Measurements from ENCODE around the gene CAMK2B.

Gene CAMK2B

DNA sequence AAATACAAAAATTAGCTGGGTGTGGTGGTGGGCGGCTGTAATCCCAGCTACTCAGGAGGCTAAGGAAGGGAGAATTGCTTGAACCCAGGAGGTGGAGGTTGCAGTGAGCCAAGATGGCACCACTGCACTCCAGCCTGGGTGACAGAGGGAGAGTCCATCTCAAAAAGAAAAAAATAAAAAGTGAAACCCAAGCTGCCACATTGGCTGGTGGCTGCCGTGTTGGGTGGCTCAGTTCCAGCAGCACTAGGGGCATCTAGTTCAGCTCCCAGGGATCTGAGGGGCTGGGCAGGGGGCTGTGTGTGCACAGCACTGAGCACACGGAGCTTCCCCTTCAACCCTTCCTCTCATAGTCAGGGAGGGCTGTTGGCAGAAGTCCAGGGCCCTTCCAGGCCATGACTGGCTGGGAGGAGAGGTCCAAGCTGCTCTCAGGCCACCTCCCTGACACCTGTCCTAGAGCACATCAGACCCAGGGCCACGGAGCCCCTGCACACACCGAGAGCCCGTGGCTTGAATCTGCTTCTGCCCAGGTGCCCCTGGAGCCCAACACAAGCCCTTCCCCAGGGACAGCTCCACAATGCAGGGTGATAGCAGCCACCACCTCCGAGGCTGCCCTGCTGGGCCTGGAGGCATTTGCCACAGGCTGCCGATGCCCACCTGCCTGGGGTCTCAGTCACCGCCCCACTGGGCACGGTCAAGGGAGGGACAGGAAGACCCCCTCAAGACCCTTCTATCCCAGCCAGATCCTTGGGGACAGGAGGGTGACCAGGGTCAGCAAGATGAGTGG is 77.3 kb downstream of the CAMK2B start:
- no peak for DNase-seq

DNA sequence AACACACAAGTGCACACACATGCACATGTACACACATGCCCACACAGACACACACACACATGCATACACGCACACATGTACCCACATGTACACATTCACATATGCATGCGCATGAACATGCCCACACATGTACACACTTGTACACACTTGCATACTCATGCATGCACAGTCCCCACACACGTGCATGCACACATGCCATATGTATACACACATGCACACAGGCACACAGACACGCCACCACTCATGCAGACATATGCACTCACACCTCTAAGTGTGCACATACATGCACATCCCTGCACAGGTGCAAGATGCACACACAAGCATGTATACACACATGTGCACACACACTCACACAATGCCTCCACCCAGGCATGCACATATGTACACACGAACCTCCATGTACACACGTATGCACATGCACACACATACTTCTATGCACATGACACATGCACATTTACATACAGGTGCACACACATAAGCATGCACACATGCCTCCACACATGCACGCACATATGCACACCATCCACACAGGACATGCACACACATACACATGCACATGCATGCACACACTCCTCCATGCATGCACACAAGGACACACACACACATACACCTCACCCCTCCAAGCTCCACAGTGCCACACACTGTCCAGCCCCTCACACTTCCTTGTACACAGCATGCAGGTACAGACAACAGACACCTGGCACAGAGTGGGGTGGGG is 78.8 kb downstream of the CAMK2B start:
- no peak for DNase-seq

DNA sequence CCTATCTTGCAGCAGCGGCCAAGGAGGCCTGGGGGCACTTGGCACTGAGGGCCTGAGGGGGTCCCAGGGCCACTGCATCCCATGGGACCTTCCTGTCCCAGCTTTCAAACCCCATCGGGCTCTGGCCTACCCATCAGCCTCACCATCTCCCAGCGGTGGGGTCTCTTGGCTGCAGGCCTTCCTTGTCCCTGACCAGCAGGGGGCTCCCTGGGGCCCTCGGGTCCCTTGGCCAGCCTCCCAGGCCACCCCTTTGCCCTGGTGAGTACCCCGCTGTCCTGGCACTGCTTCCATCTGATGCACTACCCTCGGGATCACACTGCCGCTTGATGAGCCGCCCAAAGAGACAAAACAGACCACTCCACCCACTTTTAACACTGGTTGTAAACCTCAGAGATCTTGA is 81.1 kb downstream of the CAMK2B start:
- no peak for DNase-seq

DNA sequence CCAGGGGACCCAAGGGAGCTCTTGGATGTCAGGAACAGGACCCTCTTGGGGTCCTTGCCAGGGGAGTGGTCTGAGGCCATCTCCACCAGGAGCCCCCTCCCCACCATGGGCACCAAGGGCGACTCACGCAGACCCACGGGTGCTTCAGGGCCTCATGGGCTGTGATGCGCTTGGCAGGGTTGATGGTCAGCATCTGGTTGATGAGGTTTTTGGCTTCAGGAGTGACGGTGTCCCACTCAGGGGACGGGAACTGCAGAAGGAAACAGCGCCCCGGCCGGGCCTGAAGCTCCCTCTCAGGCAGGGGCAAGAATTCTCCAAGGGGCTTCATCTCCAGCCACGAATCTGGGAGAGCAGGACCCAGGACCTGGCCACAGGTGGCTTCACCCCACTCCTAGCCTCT is 83.3 kb downstream of the CAMK2B start:
- DNase-seq: no peak

DNA sequence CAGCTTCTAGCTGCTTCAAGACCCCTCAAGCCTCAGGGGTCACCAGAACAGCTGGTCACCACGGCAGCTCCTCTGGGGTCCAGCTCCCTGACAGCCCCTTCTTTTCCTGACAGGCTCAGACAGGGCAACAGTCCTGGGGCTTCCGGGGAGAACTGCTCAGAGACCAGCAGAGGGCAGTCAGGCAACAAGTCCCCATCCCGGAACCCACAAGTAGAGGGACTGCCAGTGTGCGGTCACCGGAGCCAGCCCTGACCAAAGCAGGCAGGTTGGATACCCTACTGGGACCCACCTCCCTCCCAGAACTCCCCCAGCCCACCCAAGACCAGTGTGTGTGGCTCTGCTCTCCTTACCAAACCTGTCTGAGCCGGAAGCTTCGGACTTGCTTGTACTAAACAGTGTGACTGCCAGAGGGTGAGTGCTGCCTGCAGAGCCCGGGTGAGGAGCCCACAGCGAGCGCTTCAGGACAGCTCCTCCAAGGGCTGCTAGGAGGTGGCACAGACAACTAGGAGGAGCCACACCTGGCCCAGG is 84.3 kb downstream of the CAMK2B start:
- peak; percentile 32 for DNase-seq

DNA sequence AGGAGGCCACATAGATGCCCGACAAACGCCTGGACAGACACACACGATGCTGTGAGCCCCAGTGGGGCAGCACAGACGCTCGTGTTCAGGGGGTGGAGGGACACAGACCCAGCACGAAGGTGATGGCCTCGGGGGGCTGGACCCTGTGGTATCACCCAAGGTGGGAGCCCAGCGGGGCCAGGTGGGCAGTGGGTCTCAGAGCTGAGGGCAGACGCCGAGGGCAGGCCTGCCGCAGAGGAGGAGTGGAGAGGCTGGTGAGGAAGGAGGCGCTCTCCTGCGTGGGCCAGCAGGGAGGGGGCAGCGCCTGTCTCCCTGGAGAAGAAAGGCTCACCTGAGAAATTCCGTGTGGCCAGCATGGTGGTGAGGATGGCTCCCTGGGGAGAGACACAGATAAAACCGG is 85.0 kb downstream of the CAMK2B start:
- DNase-seq: no peak

DNA sequence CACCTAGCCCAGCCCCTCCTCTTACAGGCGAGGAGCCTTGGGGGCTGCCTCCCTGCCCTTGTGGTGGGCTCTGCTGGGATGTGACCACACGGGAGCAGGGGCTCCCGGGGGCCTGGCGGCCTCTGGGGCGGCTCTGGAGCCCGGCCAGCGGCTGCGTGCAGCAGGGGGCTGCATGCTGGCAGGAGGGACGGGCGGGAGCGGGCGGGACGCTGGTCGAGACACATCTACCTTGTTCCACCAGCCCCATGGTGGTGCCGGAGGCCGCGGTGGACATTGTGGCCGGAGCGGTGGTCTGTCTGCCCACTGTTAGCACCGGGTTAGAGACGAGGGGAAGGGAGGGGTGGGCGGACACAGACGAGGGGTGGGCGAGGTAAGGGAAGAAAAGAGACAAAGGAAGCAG is 86.0 kb downstream of the CAMK2B start:
- DNase-seq: no peak

DNA sequence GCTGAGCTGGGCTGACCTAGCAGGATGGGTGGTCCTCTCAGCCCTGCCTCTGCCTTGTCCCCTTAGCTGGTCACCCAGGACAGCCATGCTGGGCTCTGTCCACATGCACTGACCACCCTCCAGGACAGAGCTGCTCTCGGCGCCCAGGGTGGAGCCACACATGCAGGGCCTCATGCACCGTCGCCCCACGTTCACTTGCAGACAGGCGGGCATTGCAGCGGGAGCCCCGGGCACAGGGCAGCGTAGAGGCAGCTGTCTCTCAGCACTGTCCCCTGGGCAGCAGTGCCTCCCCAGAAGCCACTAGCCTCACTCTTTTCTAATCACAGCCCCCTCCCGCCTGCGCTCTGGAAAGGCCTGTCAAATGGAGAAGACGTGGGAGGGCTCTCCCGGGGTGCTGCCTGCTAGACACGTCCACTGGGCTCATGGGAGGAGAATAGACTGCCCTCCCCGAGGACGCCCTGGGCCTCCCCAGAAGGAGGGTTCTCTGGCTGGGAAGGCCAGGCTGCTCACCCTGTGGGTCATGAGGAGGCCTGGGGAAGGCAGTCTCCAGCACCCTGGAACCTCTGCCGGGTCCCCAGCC is 87.2 kb downstream of the CAMK2B start:
- DNase-seq: no peak

DNA sequence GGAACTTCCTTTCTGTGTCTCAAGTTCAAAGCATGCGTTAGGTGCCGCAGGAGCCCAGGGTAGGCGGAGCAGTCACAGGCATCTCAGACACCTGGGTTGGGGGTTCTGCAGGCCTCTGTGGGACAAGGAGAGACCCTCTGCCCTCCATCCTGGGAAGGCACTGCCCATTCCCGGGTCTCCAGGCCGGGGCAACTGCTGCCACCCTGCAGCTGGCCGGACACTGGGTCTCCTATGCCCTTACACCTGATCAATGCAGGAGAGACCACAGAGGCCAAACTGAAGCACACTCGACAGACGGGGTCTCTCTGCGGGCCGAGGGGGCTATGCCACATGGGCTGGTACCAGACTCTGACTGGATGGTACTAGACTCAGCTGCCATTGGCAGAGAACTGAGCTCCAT is 87.7 kb downstream of the CAMK2B start:
- no peak for DNase-seq

DNA sequence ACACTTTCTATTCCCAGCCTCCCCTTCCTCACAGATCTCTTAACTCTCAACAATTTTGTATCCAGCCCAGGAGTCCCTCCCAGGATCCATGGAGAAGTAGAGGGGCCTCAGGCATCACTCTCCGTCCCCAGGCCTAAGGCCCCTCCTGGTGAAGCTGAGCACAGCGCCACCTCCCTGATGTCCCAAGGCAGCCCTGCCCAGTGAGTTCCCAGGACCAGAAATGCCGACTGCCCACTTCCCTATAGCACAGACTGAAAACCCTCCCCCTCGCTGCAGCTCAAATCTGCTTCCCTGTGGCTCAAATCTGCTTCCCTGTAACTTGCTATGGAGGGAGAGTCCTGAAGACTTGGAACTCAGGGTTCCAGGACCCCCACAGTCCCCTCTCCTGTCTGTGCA is 89.1 kb downstream of the CAMK2B start:
- no peak for DNase-seq

DNA sequence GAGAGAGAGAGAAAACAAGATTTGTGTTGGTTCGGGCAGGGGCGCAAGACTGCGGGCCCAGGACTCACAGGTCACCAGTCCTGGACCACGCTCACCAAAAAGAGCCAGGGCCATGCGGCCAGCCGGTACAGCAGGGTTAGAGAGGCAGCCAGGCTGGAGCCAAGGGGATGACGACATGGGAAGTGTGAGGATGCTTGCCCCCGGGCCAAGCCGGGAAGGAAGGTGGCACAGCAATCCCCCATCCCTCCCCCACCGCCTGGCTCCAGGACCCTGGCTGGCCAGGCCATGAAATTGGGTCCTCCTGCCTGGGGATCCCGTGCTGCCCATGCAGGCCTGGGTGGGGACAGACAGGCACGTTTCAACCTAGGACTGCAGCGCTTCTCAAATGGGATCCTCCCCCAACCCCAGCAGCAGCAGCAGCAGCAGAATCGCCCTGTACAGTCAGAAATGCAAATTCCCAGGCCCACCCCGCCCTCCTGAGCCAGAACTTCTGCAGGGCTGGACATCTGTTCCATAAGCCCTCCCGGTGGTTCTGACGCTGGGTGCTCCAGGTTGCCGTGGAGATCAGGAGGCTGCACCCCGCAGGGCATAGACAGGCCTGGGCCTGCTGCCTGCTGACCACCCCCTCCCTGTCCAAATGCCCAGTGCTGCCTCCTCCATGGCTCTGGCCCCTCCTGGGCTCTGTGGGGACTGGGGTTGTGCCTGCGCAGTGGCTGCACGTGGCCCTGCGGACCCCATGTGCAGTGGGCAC is 89.6 kb downstream of the CAMK2B start:
- no peak for DNase-seq

DNA sequence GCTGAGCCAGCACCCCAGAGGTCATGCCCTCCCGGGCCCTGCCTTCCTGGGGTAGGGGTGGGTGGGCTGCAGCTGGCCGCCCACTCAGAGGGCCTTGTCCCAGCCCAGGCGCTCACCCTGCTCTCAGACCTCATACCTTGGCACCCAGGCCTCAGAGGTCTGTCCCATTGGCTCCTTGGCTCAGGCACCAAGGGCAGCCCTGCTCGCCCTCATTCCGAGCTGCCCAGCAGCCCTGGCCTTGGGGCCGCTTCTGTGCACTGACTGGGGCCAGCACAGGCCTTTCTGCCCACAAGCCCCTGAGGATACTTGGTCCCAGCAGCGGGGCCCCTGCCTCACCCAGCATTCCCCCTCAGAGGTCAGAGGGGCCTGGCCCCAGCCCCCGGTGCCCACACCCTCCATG is 90.3 kb downstream of the CAMK2B start:
- DNase-seq: no peak

DNA sequence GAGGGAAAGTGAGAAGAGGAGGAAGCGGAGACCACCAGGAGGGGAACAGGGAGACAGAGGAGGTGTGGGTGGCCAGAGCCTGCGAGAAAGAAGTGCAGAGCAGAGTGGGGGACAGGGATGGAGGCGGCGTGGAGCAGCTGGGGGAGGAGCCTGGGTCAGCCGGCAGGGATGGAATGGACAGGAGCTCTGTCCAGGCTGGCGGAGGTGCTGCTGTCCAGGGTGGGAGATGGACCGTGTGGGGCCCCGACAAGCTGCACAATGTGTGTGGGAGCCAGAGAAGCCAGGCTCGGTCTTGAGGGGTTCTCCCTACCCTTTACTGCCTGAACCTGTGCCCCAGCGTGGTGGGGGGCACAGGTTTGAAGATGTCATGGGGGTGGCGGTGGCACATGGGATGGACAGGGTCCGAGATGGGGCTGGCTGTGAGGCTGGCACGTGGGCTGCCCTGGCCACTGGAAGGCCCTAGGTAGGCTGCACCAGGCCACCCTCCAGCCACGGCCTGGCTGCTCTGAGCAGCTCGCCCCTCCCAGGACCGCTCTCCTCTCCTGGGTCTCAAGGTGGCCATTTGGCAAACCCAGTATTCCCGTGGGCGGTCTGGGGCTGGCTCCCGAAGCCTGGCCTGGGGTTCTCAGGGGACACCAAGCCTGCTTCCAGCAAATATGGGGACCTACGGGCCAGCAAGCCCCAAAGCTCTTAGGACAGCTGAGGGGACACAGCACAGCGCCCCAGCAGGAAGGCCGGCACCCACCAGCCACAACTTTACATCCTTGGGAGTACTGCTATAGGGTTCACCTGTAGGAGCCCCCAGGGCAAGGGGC is 92.3 kb downstream of the CAMK2B start:
- no peak for DNase-seq

DNA sequence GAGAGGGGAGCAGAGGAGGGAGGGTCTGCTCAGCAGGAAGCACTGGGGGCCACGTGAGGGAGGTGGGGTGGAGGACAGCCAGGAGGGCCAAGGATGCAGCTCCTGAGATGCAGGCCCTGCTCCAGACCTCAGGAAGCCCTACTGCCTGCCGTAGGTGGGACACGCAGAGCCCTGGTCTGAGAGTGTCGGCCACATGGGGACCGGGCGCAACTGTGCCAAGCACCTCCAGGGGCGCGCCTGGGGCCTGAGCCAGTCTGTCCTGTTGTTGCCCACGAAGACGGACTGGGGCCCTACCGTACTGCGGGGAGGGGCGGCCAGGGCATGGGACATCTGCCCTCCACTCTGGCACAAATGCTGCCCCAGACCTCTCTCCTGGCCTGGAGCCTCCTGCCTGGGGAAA is 93.0 kb downstream of the CAMK2B start:
- no peak for DNase-seq

DNA sequence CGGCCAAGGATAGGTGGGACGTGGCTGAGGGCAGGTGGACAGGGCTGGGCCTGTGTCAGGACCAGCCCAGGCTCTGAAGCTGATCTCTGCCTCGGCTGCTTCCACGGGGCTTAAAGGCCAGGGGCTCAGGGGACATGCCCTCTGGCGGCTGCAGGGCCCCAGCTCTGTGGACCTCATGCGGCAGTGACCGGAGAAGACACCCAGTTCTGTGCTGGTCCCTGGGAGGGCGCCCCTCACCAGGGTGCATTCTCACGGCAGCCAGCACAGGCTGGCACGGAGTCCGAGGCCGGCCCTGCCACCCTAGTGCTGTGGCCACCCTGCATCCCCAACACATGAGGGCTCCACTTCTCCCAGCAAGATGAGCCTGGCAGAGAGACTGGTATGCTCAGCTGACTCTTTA is 94.3 kb downstream of the CAMK2B start:
- DNase-seq: no peak

DNA sequence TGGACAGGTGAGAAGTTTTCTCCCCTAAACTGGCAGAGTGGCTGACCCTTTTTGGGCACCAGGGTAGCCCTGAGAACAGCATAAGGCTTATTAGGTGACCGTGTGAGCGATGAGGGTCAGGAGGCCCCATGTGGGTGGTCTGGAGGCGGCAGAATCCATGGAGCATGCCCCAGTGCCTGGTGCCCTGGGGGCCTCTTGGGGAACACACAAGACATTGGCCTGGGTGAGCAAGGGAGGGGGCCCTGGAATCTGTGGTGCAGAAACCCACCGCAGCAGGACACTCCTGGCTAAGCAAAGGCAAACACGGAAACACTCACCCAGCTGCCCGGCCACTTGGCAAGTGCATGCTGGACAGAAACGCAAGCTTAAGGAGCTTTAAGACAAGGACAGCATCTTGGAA is 95.1 kb downstream of the CAMK2B start:
- DNase-seq: no peak

DNA sequence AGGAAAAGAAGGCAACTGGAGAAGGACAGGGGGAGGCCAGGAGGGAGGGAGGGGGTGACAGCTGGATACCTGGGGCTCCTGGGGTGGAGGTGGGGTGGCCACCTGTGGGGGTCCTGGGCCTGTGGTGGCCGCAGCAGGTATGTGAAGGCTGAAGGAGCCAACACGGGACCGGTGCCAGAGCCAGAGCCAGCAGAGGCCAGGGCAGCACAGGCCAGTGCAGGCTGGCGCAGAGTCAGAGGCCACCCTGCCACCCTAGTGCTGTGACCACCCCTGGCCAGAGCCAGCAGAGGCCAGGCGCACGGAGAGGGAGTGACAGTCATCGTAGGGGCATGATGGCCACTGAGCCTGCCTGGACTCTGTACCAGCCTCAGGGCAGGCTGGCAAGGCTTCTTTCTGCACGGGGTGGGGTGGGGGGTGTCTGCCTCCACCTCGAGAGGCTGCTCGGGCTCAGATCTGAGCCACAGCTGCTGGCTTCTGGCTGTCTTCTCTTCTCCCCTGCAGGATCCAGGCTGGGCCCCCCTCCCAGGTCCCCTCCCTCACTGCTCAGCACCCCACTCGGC is 95.8 kb downstream of the CAMK2B start:
- no peak for DNase-seq

DNA sequence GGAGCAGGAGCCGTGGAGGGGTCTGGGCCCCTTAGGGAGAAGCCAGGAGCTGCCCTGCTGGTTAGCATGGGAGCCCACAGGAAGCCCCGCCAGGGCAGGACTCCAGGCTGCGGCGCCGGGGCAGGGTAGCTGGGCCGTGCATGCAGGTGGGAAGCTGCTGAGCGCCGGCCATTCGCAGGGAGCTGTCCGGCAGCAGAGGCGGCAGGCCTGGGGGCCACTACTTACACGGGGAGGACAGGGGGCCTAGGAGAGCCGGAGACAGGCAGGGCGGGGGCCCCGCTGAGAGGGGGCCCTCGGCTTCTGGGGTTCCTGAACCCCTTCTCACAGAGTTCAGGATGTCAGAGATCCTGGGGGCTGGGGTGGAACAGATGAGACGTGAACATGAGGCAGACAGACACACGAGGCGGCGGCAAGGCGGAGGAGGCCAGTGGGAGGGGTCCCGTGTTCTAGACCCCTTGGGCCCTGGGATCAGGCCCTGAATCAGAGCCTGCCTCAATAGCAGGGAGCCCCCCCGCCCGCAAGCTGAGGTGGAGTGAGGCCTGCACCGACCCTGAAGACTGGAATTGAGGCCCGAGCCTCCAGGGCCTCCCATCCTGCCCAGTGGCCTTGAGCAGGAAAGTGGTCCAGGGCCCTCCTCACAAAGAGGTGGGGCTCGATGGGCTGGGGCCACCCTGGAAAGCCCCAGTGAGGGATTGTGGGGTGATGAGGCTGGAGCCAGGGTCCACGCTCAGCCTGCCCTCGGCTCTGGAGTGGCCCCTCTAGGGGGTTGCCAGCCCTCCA is 96.6 kb downstream of the CAMK2B start:
- DNase-seq: no peak

DNA sequence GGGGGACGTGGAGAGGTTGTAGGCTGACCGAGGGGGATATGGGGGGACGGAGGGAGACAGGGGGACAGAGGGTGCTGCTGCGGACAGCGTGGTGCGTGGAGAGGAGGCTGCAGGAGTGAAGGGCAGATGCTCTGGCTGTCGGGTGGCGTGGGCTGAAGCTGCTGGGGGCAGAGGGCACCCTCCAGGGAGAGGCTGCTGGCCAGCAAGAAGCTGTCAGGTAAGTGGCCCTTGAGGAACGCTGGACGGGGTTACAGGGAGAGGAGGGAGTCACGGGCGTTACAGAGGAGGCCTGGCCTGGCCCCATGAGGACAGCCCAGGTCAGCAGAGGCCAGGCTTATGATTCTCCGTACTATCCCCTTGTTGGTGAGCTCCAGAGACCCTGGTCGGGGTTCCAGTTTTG is 97.5 kb downstream of the CAMK2B start:
- no peak for DNase-seq

DNA sequence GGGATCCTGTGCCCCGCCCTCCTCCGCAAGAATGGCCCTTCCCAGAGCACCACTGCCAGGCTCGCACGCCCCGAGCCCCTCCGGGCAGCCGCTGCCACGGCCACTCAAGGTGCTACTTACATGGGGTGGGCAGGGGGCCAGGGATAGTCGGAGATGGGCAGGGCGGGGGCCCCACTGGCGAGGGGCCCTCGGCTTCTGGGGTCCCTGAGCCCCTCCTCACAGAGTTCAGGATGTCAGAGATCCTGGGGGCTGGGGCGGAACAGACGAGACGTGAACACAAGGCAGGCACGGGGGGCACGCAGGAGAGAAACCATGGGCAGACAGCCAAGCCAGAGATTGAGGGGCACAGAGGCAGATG is 99.0 kb downstream of the CAMK2B start:
- DNase-seq: no peak
